ENCODE results near the gene MBOAT1. TPM values are rescaled to one million over a fixed set of nuclear protein-coding genes. Genes with fewer than 3 reads are reported as not detected.

The MBOAT1 gene
- total RNA-seq (10 to 100 TPM; 21.3 to 24.6 TPM), polyA plus RNA-seq (1 to 10 TPM in 1 of 2 donors, under 1 TPM in 1; 0.49 to 3.8 TPM)

- POLR2A ChIA-PET (ENCODE audit: partially characterized antibody): interaction anchor here (0.6 to 3.4 kb wide), 18 partner anchors 10 to 322 kb away, joined by 3 to 28 read pairs (median 4); partner anchors contain the start of genes CDKAL1 and E2F3
- Histone ChIP-seq H3K4me3 (ENCODE audit: low read length in 2 of 2) (peak within 1 kb of the TSS; percentile 59 to 89), H3K4me1 (ENCODE audit: insufficient read depth, low read length) (peaks cover 44% of the 10 kb centered on the region), H3K27me3 (ENCODE audit: insufficient read depth, low read length) (no peaks in the 10 kb centered on the region), H3K27ac (ENCODE audit: low read depth, low read length) (peak within 1 kb of the TSS; percentile 56), H3K9me3 (ENCODE audit: control insufficient read depth in 1 of 2, low read length in 2 of 2) (no peaks in the 10 kb centered on the region), H3K36me3 (ENCODE audit: insufficient read depth, low read length) (no peaks in the 10 kb centered on the region)
- Mint-ChIP-seq H3K27me3 (no peaks in the 10 kb centered on the region), H3K4me3 (peak within 1 kb of the TSS; percentile 97 to 99 (median 98)), H3K27ac (peak within 1 kb of the TSS; percentile 93 to 96 (median 96)), H3K36me3 (peaks cover 0 to 6% of the 10 kb centered on the region in 2 donors), H3K9me3 (no peaks in the 10 kb centered on the region), H3K4me1 (peaks cover 30 to 60% (median 37%) of the 10 kb centered on the region in 4 donors)
- CTCF ChIA-PET (ENCODE audit: partially characterized antibody): interaction anchor here (0.6 to 2.1 kb wide), 11 partner anchors 10 to 317 kb away, joined by 3 to 15 read pairs (median 4); no protein-coding TSS in a partner anchor
- intact Hi-C loops (cut with micrococcal nuclease): loop anchor here (1.0 to 5.0 kb wide), 5 partner anchors 35 to 316 kb away; no protein-coding TSS in a partner anchor
- DNase-seq: peak; percentile 60 to 76 (median 66)
These were observed at the start of gene MBOAT1 for GRCh38 chr6:20212392-20213111. MBOAT1 (minus strand) TSS chr6:20212469; CDS start chr6:20212234, 235 bp downstream.

GRCh38 chr6:20261685-20262084, 49.4 kb upstream of the MBOAT1 start:
- Histone ChIP-seq H3K4me3 (ENCODE audit: low read length in 2 of 2) (no peak overlapping the region), H3K27me3 (ENCODE audit: insufficient read depth, low read length) (no peaks in the 10 kb centered on the region), H3K36me3 (ENCODE audit: insufficient read depth, low read length) (no peaks in the 10 kb centered on the region), H3K4me1 (ENCODE audit: insufficient read depth, low read length) (no peaks in the 10 kb centered on the region), H3K9me3 (ENCODE audit: control insufficient read depth in 1 of 2, low read length in 2 of 2) (no peaks in the 10 kb centered on the region), H3K27ac (ENCODE audit: low read depth, low read length) (no peak overlapping the region)
- H3K4me3 Mint-ChIP-seq: no peak overlapping the region
- H3K4me1 Mint-ChIP-seq: no peaks in the 10 kb centered on the region
- ChIA-PET CTCF (ENCODE audit: partially characterized antibody) (no interaction called here), POLR2A (ENCODE audit: partially characterized antibody) (no interaction called here)
- H3K27me3 Mint-ChIP-seq: no peaks in the 10 kb centered on the region
- H3K9me3 Mint-ChIP-seq: peaks cover 0 to 3% (median 0%) of the 10 kb centered on the region in 8 donors
- H3K27ac Mint-ChIP-seq: no peak overlapping the region
- DNase-seq: no peak
- intact Hi-C loops (cut with micrococcal nuclease): no loop called here
- no peaks in the 10 kb centered on the region for H3K36me3 Mint-ChIP-seq

- Histone ChIP-seq H3K9me3 (ENCODE audit: control insufficient read depth in 1 of 2, low read length in 2 of 2) (no peaks in the 10 kb centered on the region), H3K36me3 (ENCODE audit: insufficient read depth, low read length) (no peaks in the 10 kb centered on the region), H3K4me1 (ENCODE audit: insufficient read depth, low read length) (no peaks in the 10 kb centered on the region), H3K27me3 (ENCODE audit: insufficient read depth, low read length) (no peaks in the 10 kb centered on the region), H3K4me3 (ENCODE audit: low read length in 2 of 2) (no peak overlapping the region), H3K27ac (ENCODE audit: low read depth, low read length) (no peak overlapping the region)
- intact Hi-C loops (cut with micrococcal nuclease): no loop called here
- no peaks in the 10 kb centered on the region for H3K4me1 Mint-ChIP-seq
- ChIA-PET CTCF (ENCODE audit: partially characterized antibody) (interaction anchor here (0.6 kb wide), 1 partner anchor 668 kb away, joined by 3 read pairs; no protein-coding TSS in a partner anchor), POLR2A (ENCODE audit: partially characterized antibody) (no interaction called here)
- no peak for DNase-seq
- H3K27ac Mint-ChIP-seq: peak overlapping the region in 1 of 7 donors; percentile 51
- no peaks in the 10 kb centered on the region for H3K36me3 Mint-ChIP-seq
- peaks cover 0 to 3% (median 0%) of the 10 kb centered on the region in 8 donors for H3K9me3 Mint-ChIP-seq
- H3K4me3 Mint-ChIP-seq: no peak overlapping the region
- H3K27me3 Mint-ChIP-seq: no peaks in the 10 kb centered on the region
These were observed 48.1 kb upstream of the MBOAT1 start for GRCh38 chr6:20260360-20260759.

- CTCF ChIA-PET (ENCODE audit: partially characterized antibody): no interaction called here
- no peaks in the 10 kb centered on the region for H3K36me3 Mint-ChIP-seq
These were observed 47.2 kb upstream of the MBOAT1 start for GRCh38 chr6:20259316-20260049.

GRCh38 chr6:20255428-20255827, 43.2 kb upstream of the MBOAT1 start:
- DNase-seq: no peak
- H3K36me3 ChIP-seq (ENCODE audit: insufficient read depth, low read length): no peaks in the 10 kb centered on the region
- no peak overlapping the region for H3K27ac Mint-ChIP-seq
- H3K9me3 ChIP-seq (ENCODE audit: control insufficient read depth in 1 of 2, low read length in 2 of 2): no peaks in the 10 kb centered on the region
- H3K27me3 ChIP-seq (ENCODE audit: insufficient read depth, low read length): no peaks in the 10 kb centered on the region
- ChIA-PET CTCF (ENCODE audit: partially characterized antibody) (no interaction called here), POLR2A (ENCODE audit: partially characterized antibody) (no interaction called here)
- intact Hi-C loops (cut with micrococcal nuclease): no loop called here
- H3K27me3 Mint-ChIP-seq: no peaks in the 10 kb centered on the region
- H3K4me3 ChIP-seq (ENCODE audit: low read length in 2 of 2): no peak overlapping the region
- H3K27ac ChIP-seq (ENCODE audit: low read depth, low read length): no peak overlapping the region
- no peaks in the 10 kb centered on the region for H3K36me3 Mint-ChIP-seq
- no peaks in the 10 kb centered on the region for H3K9me3 Mint-ChIP-seq
- H3K4me1 Mint-ChIP-seq: no peaks in the 10 kb centered on the region
- H3K4me3 Mint-ChIP-seq: no peak overlapping the region
- no peaks in the 10 kb centered on the region for H3K4me1 ChIP-seq (ENCODE audit: insufficient read depth, low read length)

More at GRCh38 chr6:20259316-20260049, 47.2 kb upstream of the MBOAT1 start:
- no peaks in the 10 kb centered on the region for H3K9me3 ChIP-seq (ENCODE audit: control insufficient read depth in 1 of 2, low read length in 2 of 2)
- Mint-ChIP-seq H3K4me1 (no peaks in the 10 kb centered on the region), H3K27ac (no peak overlapping the region), H3K9me3 (peaks cover 0 to 3% (median 0%) of the 10 kb centered on the region in 8 donors), H3K27me3 (no peaks in the 10 kb centered on the region), H3K4me3 (no peak overlapping the region)
- DNase-seq: no peak
- no peaks in the 10 kb centered on the region for H3K27me3 ChIP-seq (ENCODE audit: insufficient read depth, low read length)
- H3K4me1 ChIP-seq (ENCODE audit: insufficient read depth, low read length): no peaks in the 10 kb centered on the region
- intact Hi-C loops (cut with micrococcal nuclease): no loop called here
- H3K27ac ChIP-seq (ENCODE audit: low read depth, low read length): no peak overlapping the region
- POLR2A ChIA-PET (ENCODE audit: partially characterized antibody): no interaction called here
- no peak overlapping the region for H3K4me3 ChIP-seq (ENCODE audit: low read length in 2 of 2)
- no peaks in the 10 kb centered on the region for H3K36me3 ChIP-seq (ENCODE audit: insufficient read depth, low read length)

- Histone ChIP-seq H3K27me3 (ENCODE audit: insufficient read depth, low read length) (no peaks in the 10 kb centered on the region), H3K27ac (ENCODE audit: low read depth, low read length) (no peak overlapping the region), H3K4me1 (ENCODE audit: insufficient read depth, low read length) (no peaks in the 10 kb centered on the region), H3K4me3 (ENCODE audit: low read length in 2 of 2) (no peak overlapping the region), H3K9me3 (ENCODE audit: control insufficient read depth in 1 of 2, low read length in 2 of 2) (no peaks in the 10 kb centered on the region), H3K36me3 (ENCODE audit: insufficient read depth, low read length) (no peaks in the 10 kb centered on the region)
- no peak for DNase-seq
- Mint-ChIP-seq H3K9me3 (no peaks in the 10 kb centered on the region), H3K36me3 (no peaks in the 10 kb centered on the region), H3K27me3 (no peaks in the 10 kb centered on the region), H3K4me1 (no peaks in the 10 kb centered on the region), H3K4me3 (no peak overlapping the region), H3K27ac (no peak overlapping the region)
- intact Hi-C loops (cut with micrococcal nuclease): no loop called here
- CTCF ChIA-PET (ENCODE audit: partially characterized antibody): no interaction called here
- POLR2A ChIA-PET (ENCODE audit: partially characterized antibody): no interaction called here
These were observed 42.0 kb upstream of the MBOAT1 start for GRCh38 chr6:20254295-20254694.

- Mint-ChIP-seq H3K27ac (peak overlapping the region in 2 of 7 donors; percentile 5 to 20), H3K9me3 (no peaks in the 10 kb centered on the region), H3K4me1 (no peaks in the 10 kb centered on the region), H3K27me3 (no peaks in the 10 kb centered on the region), H3K4me3 (no peak overlapping the region), H3K36me3 (no peaks in the 10 kb centered on the region)
- H3K4me3 ChIP-seq (ENCODE audit: low read length in 2 of 2): no peak overlapping the region
- H3K36me3 ChIP-seq (ENCODE audit: insufficient read depth, low read length): no peaks in the 10 kb centered on the region
- no peak overlapping the region for H3K27ac ChIP-seq (ENCODE audit: low read depth, low read length)
- intact Hi-C loops (cut with micrococcal nuclease): no loop called here
- H3K27me3 ChIP-seq (ENCODE audit: insufficient read depth, low read length): no peaks in the 10 kb centered on the region
- H3K4me1 ChIP-seq (ENCODE audit: insufficient read depth, low read length): no peaks in the 10 kb centered on the region
- no peak for DNase-seq
- ChIA-PET POLR2A (ENCODE audit: partially characterized antibody) (no interaction called here), CTCF (ENCODE audit: partially characterized antibody) (interaction anchor here (0.6 kb wide), 1 partner anchor 18 kb away, joined by 3 read pairs; no protein-coding TSS in a partner anchor)
- no peaks in the 10 kb centered on the region for H3K9me3 ChIP-seq (ENCODE audit: control insufficient read depth in 1 of 2, low read length in 2 of 2)
These were observed 40.8 kb upstream of the MBOAT1 start for GRCh38 chr6:20253021-20253420.

Data from CD4-positive, alpha-beta memory T cell (primary cell).